Astrocyte of the cerebellum (primary cell): Measurements from ENCODE around the gene COX18.

Experiments
- DNase-seq: peaks from one replicate; pipeline ENCODE4 v3.0.0-alpha.2; 2011; ENCODE audit warnings: low read depth
- H3K4me3 ChIP-seq: 2 replicates; pipeline ENCODE4 v1.5.1; 2011; ENCODE audit warnings: mild to moderate bottlenecking, low read depth, low read length, moderate library complexity
- in situ Hi-C: cut with HindIII; loops from 2 replicates; pipeline ENCODE4 v1.10.0; 2017; ENCODE audit warnings: low sequenced_read_pairs
- TF ChIP-seq, protein P1 (sequence below): IDR thresholded peaks from 2 replicates; pipeline ENCODE4 v1.5.1; 2012; ENCODE audit warnings: low read length, low read depth, moderate library complexity, mild to moderate bottlenecking; ENCODE audit errors: missing control alignments

COX18 gene

DNA sequence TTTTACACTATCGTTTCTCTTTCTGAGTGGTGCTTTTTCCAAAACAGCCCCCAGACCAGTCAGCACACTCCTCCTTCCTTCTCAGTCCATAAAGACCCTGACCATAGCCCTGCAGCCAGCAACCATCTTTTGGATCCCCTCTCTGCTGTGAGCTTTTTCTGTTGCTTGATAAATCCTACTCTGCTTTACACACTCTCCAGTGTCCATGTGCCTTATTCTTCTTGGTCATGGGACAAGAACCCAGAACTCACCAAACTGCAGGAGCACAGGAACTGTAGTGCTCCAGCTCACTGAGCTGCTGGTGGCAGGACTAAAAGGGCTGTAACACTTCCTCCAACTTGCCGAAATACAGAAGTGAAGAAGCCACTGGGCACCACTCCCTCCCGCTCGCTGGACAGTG lies 32.5 kb downstream of the COX18 start:
- in situ Hi-C loops, result no loop called here
- TF ChIP-seq, protein P1, sequence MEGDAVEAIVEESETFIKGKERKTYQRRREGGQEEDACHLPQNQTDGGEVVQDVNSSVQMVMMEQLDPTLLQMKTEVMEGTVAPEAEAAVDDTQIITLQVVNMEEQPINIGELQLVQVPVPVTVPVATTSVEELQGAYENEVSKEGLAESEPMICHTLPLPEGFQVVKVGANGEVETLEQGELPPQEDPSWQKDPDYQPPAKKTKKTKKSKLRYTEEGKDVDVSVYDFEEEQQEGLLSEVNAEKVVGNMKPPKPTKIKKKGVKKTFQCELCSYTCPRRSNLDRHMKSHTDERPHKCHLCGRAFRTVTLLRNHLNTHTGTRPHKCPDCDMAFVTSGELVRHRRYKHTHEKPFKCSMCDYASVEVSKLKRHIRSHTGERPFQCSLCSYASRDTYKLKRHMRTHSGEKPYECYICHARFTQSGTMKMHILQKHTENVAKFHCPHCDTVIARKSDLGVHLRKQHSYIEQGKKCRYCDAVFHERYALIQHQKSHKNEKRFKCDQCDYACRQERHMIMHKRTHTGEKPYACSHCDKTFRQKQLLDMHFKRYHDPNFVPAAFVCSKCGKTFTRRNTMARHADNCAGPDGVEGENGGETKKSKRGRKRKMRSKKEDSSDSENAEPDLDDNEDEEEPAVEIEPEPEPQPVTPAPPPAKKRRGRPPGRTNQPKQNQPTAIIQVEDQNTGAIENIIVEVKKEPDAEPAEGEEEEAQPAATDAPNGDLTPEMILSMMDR, result no peak
- H3K4me3 ChIP-seq, result no peak overlapping the region
- DNase-seq, result no peak

DNA sequence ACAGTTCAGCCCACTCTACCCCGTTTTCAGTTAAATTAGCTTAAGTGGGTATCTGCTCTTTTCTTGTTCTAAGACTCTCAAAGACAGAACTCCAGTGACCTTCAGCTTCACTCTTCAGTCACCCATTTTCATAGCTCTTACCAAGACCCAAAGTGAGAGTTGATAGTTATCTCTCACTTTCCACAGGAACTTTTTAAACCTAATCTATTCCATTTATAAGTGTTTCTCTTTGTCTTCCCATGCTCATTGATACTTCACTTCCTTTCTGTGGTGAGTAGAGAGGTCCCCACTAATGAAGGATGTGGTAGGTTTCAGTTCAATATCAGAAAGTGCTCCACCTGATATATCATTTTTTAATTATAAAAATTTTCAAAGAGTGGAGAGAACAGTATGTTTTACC lies 33.4 kb downstream of the COX18 start:
- in situ Hi-C loops, result no loop called here
- TF ChIP-seq, protein P1, result no peak
- DNase-seq, result no peak
- no peak overlapping the region for H3K4me3 ChIP-seq

DNA sequence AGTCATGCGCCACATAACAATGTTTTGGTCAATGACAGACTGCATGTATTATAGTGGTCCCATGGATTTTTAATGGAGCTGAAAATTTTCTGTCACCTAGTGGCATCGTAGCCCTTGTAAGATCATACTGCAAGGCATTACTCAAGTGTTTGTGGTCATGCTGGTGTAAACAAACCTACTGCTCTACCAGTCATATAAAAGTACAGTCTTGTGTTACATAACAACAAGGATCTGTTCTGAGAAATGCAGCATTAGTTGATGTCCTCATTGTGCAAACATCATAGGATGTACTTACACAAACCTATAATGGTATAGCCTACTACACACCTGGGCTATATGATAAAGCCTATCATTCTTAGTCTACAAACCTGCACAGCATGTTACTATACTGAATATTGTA lies 34.6 kb downstream of the COX18 start:
- in situ Hi-C loops, result no loop called here
- no peak overlapping the region for H3K4me3 ChIP-seq
- no peak for DNase-seq
- TF ChIP-seq, protein P1, result no peak

DNA sequence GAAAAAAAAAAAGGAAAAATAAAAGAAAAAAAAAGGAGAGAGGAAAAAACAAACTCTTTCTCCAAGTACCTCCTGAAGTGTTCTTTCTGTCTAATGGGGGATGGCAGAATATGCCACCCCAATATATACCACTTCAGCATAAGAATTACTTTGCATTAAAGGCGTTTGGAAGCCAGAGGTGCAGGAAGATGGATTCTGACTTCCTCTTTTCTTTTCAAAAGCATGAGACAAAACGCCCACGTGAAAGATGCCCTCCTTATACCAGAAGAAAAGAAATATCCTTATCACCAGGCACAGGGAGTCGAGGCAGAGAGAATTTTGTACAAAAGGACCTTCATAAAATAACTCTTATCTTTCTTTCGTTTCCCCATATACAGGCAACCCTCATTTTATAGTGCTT lies 40.9 kb downstream of the COX18 start:
- TF ChIP-seq, protein P1, result no peak
- H3K4me3 ChIP-seq, result no peak overlapping the region
- in situ Hi-C loops, result no loop called here
- no peak for DNase-seq

DNA sequence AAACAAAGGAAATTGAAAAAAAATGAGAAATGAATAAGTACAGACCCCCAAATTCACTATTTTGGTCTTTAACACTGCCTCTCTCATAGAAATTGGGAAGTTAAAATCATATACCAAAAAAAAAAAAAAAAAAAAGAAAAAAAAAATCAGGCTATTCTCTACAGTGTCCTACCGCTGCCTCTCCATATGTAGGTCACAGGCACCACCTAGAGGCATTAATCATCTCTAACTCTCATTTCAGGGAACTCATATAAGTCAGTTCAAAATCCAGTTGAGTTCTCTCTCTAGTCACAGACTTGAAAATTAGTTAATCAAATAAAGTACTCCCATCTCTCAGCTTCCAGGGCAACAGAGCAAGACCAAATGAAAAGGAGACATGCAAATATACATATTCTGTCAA lies 47.9 kb downstream of the COX18 start:
- in situ Hi-C loops, result no loop called here
- TF ChIP-seq, protein P1, result peak; percentile 52
- DNase-seq, result peak; percentile 52
- H3K4me3 ChIP-seq, result no peak overlapping the region

DNA sequence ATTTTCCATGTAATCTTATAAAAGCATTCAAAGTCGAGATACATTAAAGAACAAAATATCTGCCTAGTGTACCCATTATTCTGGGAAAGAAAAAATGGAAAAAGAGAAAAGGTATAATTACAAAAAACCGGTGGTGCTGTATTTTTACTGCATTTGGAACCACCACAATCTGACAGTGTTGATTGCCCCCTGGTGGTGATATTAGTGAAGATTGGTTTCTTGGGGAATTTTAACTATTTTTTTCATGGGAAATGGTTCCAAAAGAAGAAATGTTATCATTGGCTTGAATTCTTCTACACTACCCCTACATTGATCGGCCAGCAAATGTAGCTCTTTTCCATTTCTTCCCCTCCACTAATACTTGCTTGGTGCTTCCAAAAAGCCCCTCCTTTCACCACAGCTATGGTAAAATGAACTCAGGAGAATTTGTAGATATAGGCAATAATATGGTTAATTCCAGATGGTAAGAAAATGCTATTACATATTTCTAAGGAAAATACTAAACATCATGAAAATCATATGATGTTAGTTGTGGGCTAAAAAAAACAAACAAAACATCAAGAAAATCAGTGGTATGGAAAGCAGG lies 50.0 kb downstream of the COX18 start:
- no peak overlapping the region for H3K4me3 ChIP-seq
- TF ChIP-seq, protein P1, result peak; percentile 51
- DNase-seq, result peak; percentile 45
- in situ Hi-C loops, result no loop called here
